HG02943 (cell line): Measurements from ENCODE around the gene RNF151.
"Not testable (repeated sequence)": the region's sequence is repeated elsewhere in the genome, so short reads cannot be mapped to it uniquely, and the experiment has no call there.

Experiments
- ATAC-seq: cut with Tn5 transposase; IDR thresholded peaks from one replicate; pipeline ENCODE4 v1.9.1; 2021; ENCODE audit warnings: mild to moderate bottlenecking, low read depth, moderate library complexity; ENCODE audit not compliant: unreplicated experiment

Gene RNF151

GRCh38 chr16:1958715-1959268, 7.9 kb upstream of the RNF151 start:
- ATAC-seq: no peak

- ATAC-seq: peak; percentile 70
Measured at GRCh38 chr16:1959269-1960039, 7.2 kb upstream of the RNF151 start, which contains the start of gene NDUFB10. NDUFB10 (plus strand) TSS chr16:1959538; CDS start chr16:1959625, 87 bp downstream.

- ATAC-seq: no peak
Measured at GRCh38 chr16:1960665-1961630, 5.7 kb upstream of the RNF151 start.

DNA sequence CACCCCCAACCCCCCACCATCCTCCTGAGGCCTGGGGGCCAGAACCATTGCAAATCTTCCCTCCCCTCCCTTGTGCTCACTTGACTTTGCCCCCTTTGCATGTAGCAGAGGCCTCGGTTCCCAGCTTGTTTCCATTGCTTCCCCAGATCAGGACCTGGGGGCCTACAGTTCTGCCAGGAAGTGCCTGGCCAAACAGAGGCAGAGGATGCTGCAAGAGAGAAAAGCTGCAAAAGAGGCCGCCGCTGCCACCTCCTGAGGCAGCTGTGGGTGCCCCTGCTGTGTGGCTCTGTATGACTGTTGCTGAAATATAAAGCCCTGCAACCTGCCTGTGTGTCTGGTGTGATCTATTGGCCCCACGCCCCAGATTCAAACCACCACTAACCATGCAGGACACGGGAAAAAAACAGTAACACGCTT, 5.0 kb upstream of the RNF151 start:
- ATAC-seq: no peak

DNA sequence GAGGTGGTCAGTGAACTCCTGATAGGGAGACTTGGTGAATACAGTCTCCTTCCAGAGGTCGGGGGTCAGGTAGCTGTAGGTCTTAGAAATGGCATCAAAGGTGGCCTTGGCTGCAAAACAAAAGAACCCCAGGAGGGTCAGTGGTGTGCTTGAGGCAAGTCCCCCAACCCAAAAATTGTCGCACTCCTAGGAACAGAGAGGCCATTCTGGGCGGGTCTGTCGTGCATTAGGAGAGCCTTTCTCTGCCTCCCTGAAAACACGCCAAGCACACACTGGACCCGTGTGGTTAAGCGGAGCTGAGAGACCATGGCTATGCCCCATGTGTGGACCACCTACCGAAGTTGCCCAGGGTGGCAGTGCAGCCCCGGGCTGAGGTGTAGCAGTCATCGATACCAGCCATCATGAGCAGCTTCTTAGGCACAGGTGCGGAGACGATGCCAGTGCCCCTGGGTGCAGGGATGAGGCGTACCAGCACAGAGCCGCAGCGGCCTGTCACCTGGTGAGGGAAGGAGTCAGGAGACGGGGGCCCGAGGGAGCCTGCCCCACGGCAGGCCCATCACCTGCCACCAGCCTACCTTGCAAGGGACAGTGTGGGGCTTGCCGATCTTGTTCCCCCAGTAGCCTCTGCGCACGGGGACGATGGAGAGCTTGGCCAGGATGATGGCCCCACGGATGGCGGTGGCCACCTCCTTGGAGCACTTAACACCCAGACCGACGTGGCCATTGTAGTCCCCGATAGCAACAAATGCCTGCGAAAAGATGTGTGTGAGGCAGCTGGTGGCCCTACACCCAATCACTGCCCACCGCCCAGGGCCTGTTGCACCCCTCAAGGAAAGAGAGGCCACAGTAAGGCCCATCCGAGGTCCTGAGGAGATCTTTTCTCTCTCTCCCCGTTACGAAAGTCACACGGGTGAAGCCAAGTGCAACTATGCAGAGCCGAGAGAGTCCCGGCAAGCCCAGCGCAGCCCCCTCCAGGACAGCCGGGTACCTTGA, 4.2 kb upstream of the RNF151 start:
- not testable (repeated sequence) for ATAC-seq

- ATAC-seq: peak; percentile 3
Measured at GRCh38 chr16:1963806-1964505, 2.7 kb upstream of the RNF151 start.

DNA sequence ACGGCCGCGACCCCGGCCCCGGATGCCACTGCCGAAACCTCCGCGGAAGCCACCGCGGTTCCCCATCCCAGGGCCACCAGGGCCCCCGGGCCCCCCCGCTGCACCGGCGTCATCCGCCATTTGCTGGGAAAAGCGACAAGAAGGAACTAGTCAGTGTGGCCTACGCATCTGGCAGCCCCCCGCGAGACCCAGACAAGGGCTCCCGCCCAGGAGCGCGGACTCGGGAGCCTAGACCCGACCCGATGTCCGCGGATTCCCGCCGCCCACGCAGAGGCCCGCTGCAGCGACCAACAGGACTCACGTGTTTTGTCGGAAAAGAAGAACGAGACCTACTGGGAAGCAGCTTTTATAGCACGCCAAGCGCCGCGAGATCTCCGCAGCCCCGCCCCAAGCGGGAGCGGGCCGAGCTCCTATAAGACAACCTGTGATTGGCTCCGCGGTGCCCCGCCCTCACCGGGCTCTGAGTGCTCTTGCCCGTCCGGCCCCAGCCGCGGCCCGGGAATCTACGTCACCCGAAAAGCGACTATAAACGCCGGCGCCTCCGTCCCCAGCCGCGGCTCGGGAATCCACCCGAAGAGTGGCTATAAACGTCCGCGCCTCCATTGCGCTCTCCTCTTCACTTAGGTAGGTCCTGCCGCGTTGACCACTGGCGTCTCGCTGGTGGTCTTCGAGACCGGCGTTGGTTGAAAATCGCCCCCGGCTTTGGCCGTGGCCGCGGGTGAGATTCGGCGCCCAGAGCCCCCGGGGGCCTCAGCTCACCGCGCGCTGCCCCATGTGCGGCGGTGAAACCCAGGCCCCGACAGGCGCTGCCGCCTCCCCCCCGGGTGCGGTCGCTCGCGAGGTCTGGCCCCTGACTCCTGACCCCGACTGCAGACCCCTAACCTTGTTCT, 1.9 kb upstream of the RNF151 start, which contains the start of gene RPS2:
Gene RPS2, minus strand, starts transcription at position 321 of the 890 bp plus-strand sequence. Its CDS starts 201 bp downstream, at position 120.
- ATAC-seq: peak; percentile 72

DNA sequence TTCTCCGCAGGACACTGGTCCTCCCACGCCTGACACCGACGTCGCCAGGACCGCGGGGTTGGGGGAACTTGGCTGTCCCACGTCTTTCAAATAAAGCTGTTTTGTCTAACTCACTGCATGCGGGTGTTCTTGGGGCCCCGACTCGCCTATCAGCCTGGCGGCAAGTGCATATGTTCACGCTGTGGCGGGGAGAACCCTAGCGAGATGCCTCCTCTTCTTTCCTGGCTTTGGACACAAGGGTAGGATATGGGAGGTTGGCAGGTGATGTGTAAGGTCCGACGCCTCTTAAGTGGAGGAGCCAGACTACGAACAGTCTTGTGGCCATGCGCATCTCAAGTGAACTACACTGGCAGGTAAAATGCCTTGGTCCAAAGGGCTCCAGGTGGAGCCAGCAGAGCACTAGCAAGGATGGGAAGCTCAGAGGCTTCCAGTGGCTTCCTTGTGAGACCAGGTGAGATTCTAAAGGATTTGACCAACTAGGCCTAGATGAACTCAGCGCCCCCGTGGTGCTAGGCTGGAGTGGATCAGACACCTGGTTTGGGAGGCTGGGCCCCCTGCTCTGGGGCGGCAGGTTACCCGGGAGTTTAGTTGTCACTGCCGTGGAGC, 1.2 kb upstream of the RNF151 start:
- ATAC-seq: no peak

DNA sequence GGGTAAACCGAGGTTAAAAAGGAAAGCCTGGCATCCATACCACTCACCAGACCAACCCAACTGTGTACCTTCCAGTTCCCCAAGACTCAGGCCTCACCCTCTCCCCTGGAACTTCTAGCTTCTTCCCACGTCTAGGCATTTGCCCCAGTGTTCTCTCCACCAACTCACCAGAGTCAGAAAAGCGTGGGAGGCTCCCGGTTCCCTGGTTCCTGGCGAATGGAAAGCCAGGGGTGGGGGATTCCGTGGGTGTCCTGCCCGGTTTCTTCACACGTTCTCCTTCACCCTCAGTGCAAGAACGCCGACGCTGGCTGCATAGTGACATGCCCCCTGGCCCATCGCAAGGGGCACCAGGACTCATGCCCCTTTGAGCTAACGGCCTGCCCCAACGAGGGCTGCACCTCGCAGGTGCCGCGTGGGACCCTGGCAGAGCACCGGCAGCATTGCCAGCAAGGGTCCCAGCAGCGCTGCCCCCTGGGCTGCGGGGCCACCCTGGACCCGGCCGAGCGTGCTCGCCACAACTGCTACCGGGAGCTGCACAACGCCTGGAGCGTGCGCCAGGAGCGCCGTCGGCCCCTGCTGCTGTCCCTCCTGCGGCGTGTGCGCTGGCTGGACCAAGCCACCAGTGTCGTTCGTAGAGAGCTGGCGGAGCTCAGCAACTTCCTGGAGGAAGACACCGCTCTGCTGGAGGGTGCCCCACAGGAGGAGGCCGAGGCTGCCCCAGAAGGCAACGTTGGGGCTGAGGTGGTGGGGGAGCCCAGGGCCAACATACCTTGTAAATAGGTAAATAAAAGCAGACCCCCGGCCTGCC, 1.7 kb downstream of the RNF151 start:
- ATAC-seq: no peak

- ATAC-seq: peak; percentile 81
Measured at GRCh38 chr16:1971796-1972489, 5.3 kb downstream of the RNF151 start, which contains the start of gene TBL3. TBL3 (plus strand) TSS chr16:1972053; CDS start chr16:1972165, 112 bp downstream.

DNA sequence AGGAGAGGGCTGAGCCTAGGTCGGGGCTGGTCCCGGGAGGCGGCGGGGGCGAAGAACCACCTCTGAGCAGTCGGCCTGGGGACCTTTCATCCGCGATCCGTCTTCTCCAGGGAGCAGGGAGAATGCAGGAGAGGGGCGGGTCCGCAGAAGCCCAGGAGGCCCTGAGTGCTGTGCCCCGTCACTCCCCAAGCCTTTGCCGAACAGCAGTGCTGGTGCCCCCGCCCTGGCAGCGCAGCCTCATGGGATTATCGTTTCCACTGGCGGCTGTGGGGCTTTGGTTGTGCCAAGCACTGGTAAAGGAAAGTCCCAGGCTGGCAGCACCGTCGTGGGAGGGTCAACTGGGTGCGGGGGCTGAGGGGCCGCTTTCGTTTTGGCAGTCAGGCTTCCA, 5.8 kb downstream of the RNF151 start:
- no peak for ATAC-seq

DNA sequence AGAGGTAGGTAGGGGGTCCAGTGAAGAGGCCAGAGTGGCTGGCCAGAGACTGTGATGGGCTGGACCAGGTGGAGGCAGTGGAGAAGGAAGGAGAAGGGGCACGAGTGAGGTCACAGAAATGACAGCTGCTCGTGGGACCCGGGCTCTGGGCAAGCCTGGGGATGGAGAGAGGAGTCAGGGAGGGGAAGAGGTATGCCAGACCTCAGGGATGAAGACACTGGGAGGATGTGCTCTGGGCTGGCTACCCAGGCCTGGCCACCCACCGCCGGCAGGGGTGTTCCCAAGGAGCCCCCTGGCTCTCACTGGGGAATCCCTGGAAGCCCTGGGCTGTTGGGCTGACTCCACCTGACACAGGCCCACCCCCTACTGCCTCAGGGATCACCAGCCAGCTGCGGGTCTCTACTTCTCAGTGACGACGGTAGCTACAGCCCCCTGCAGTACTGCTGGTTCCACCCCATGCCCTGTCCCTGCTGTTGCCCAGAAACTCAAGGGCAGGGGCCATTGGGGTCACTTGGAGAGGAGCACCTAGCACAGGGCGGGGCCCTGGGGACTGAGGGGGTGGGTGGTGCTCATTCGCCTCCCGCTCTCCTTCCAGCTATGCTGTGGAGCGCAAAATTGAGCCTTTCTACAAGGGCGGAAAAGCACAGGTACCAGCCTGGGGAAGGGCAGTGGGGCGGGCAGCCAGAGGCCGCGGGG, 7.0 kb downstream of the RNF151 start:
- ATAC-seq: no peak

DNA sequence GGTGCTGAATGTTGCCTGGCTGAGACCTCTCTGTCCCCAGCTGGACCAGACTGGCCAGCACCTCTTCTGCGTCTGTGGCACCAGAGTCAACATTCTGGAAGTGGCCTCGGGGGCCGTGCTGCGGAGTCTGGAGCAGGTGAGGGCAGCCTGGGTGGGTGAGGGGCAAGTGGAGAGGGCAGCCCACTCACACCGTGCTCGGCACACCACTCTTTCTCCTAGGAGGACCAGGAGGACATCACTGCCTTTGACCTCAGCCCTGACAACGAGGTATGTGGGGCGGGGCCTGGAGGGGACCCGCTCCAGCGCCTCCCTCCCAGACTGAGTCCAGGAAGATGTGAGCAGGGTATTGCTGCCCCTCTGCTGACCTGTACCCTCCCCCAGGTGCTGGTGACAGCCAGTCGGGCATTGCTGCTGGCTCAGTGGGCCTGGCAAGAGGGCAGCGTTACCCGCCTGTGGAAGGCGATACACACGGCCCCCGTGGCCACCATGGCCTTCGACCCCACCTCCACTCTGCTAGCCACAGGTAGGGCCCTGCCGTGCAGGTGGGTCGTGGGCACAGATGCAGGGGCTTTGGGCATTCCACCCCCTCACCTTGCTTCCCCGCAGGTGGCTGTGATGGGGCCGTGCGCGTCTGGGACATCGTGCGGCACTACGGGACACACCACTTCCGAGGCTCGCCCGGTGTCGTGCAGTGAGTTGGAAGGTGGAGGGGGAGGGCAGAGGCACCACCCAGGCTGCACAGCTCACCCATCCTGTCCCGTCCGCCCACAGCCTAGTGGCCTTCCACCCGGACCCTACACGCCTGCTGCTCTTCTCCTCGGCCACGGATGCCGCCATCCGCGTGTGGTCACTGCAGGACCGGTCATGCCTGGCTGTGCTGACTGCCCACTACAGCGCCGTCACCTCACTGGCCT, 7.8 kb downstream of the RNF151 start:
- no peak for ATAC-seq

GRCh38 chr16:1975432-1976215, 9.0 kb downstream of the RNF151 start:
- no peak for ATAC-seq
